Measurements from ENCODE around the gene EPB41L2.

DNA sequence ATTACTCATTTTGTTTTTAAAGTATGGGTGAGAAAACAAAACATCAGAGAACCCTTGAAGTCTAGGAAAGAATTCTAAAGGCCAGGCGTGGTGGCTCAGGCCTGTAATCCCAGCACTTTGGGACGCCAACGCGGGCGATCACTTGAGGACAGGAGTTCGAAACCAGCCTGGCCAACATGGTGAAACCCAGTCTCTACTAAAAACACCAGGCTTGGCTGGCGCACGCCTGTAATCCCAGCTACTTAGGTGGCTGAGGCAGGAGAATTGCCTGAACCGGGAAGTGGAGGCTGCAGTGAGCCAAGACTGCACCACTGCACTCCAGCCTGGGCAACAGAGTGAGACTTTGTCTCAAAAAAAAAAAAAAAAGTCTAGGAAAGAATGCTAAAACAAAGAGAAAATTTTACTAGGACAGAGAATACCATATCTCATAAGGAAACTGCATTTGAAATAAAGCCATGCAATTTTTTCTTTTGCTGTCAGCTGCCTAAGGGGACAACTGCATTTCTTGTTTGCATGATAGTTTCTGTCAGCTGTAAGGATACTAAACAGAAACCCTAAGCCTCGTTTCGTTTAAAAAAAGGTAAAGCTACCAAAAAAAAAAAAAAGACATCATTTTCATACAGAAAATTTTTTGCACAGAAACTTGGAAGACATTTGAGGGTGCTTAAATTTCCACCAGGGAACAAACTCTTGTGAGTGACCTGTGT is 203.7 kb downstream of the EPB41L2 start:
- TF ChIP-seq POLR2A (IDR thresholded peaks at IDR 0.05) (no peak), EP300 (IDR thresholded peaks at IDR 0.05; ENCODE audit: low read depth) (no peak)
- TF ChIP-seq, protein P1, sequence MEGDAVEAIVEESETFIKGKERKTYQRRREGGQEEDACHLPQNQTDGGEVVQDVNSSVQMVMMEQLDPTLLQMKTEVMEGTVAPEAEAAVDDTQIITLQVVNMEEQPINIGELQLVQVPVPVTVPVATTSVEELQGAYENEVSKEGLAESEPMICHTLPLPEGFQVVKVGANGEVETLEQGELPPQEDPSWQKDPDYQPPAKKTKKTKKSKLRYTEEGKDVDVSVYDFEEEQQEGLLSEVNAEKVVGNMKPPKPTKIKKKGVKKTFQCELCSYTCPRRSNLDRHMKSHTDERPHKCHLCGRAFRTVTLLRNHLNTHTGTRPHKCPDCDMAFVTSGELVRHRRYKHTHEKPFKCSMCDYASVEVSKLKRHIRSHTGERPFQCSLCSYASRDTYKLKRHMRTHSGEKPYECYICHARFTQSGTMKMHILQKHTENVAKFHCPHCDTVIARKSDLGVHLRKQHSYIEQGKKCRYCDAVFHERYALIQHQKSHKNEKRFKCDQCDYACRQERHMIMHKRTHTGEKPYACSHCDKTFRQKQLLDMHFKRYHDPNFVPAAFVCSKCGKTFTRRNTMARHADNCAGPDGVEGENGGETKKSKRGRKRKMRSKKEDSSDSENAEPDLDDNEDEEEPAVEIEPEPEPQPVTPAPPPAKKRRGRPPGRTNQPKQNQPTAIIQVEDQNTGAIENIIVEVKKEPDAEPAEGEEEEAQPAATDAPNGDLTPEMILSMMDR (IDR thresholded peaks at IDR 0.05) = no peak
